NB4 (cell line): ENCODE measurements around the gene CBX2.

Source experiments
- TF ChIP-seq, protein P1 (sequence below): IDR thresholded peaks from one replicate; pipeline ENCODE4 v1.5.1; 2012; ENCODE audit warnings: low read depth, low read length
- TF ChIP-seq, protein P2 (sequence below): IDR thresholded peaks from 2 replicates; pipeline ENCODE4 v1.6.1; 2011; ENCODE audit warnings: low read depth, low read length

- TF ChIP-seq, protein P1, sequence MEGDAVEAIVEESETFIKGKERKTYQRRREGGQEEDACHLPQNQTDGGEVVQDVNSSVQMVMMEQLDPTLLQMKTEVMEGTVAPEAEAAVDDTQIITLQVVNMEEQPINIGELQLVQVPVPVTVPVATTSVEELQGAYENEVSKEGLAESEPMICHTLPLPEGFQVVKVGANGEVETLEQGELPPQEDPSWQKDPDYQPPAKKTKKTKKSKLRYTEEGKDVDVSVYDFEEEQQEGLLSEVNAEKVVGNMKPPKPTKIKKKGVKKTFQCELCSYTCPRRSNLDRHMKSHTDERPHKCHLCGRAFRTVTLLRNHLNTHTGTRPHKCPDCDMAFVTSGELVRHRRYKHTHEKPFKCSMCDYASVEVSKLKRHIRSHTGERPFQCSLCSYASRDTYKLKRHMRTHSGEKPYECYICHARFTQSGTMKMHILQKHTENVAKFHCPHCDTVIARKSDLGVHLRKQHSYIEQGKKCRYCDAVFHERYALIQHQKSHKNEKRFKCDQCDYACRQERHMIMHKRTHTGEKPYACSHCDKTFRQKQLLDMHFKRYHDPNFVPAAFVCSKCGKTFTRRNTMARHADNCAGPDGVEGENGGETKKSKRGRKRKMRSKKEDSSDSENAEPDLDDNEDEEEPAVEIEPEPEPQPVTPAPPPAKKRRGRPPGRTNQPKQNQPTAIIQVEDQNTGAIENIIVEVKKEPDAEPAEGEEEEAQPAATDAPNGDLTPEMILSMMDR, result no peak
- TF ChIP-seq, protein P2, sequence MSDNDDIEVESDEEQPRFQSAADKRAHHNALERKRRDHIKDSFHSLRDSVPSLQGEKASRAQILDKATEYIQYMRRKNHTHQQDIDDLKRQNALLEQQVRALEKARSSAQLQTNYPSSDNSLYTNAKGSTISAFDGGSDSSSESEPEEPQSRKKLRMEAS, result no peak
Observed at GRCh38 chr17:79738643-79739042, 39.3 kb upstream of the CBX2 start.
